ENCODE data around the gene TRABD.

The TRABD gene

DNA sequence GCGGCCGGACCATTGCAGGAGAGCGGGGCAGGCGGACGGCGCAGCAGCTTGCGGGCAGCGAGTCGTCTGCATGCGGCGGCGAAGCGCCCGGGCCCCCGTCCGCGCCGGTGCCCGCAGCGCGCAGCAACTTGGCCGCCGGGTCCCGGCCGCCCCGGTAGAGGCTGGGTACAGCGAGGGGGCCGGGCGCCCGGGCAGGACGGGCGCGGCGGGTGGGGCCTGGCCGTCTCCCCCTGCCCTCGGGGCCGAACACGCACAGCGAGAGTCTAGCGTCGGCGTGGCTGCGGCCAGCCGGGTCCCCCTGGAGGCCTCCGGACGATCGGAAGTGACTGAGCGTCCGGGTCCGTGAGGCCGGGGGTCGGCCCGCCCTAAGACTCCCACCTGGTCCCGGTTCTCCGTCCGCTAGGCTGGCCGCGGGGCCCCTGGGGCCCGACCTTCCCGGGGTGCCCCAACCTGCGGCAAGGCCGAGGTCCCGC is 775 bp upstream of the TRABD start:
- peak overlapping the region; percentile 66 for H3K4me2 ChIP-seq (ENCODE audit: low read length)
- no peaks in the 10 kb centered on the region for H3K27me3 ChIP-seq (ENCODE audit: insufficient read depth, low read length)
- no peak overlapping the region for H2BK5ac ChIP-seq (ENCODE audit: low read depth, low read length, poor library complexity)
- H4K91ac ChIP-seq (ENCODE audit: low read depth, low read length), result peak overlapping the region; percentile 90
- WGBS (ENCODE audit: extremely low coverage, insufficient coverage, insufficient read length), result no CpG with 5 or more reads among the region's 63 CpGs
- H2AK5ac ChIP-seq (ENCODE audit: low read length), result peak overlapping the region; percentile 57
- no peak overlapping the region for H3K9ac ChIP-seq (ENCODE audit: low read length)
- H4K12ac ChIP-seq (ENCODE audit: low read depth, low read length), result peak overlapping the region; percentile 56
- H3K4ac ChIP-seq (ENCODE audit: low read depth, low read length), result peak overlapping the region; percentile 18
- peaks cover 0 to 5% of the 10 kb centered on the region in 2 experiments for H3K36me3 ChIP-seq (ENCODE audit: control insufficient read depth in 1 of 2, insufficient read depth in 2 of 2, low read length in 2 of 2)
- no peak for DNase-seq
- peaks cover 13% of the 10 kb centered on the region for H3K79me1 ChIP-seq (ENCODE audit: low read length)
- H3K4me3 ChIP-seq (ENCODE audit: low read depth, low read length), result peak overlapping the region; percentile 6
- H2BK120ac ChIP-seq (ENCODE audit: insufficient read depth, low read length, poor library complexity), result peak overlapping the region; percentile 61
- peak overlapping the region; percentile 12 for H2BK12ac ChIP-seq (ENCODE audit: low read length)
- no peaks in the 10 kb centered on the region for H3K9me3 ChIP-seq (ENCODE audit: insufficient read depth, low read depth, low read length)
- peaks cover 13% of the 10 kb centered on the region for H3K79me2 ChIP-seq (ENCODE audit: control insufficient read depth, insufficient read depth, low read length, poor library complexity)
- peak overlapping the region; percentile 87 for H2AFZ ChIP-seq (ENCODE audit: insufficient read depth, low read length, poor library complexity)
- peaks cover 30 to 32% of the 10 kb centered on the region in 2 experiments for H3K4me1 ChIP-seq (ENCODE audit: control insufficient read depth in 1 of 2, insufficient read depth in 2 of 2, low read length in 2 of 2)
- peak overlapping the region; percentile 23 for H3K14ac ChIP-seq (ENCODE audit: low read length)
- H3K27ac ChIP-seq (ENCODE audit: low read depth, low read length), result no peak overlapping the region
- H3K23ac ChIP-seq (ENCODE audit: low read length), result no peak overlapping the region
- H3K18ac ChIP-seq (ENCODE audit: low read length), result peak overlapping the region; percentile 96
- H4K8ac ChIP-seq (ENCODE audit: low read depth, low read length), result peak overlapping the region; percentile 67

DNA sequence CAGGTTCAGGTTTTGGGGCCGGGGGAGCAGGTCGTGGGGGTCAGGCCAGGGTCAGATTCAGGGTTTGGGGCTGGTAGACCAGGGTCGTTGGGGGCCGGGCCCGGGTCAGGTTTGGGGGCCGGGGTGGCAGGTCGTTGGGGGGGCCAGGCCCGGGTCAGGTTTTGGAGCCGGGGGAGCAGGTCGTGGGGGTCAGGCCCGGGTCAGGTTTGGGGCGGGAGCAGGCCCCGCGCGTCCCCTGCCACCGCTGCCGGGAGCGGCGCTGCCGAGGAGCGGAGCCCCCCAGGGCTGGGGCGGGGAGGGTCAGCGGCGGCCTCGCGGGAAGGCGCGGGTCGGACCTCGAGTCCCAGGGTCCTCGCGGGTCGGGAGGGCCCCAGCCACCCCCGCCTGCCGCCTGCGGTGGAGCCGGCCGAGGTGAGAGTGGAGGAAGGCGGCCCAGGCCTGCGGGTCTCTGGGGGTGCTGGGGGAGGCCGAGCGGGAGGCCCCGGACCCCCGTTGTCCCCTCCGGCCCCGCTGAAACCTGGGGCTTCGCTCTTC is 535 bp downstream of the TRABD start:
- Histone ChIP-seq H3K4me2 (ENCODE audit: low read length) (peak overlapping the region; percentile 57), H2AK5ac (ENCODE audit: low read length) (peak overlapping the region; percentile 55), H4K91ac (ENCODE audit: low read depth, low read length) (peak overlapping the region; percentile 74), H3K4ac (ENCODE audit: low read depth, low read length) (peak overlapping the region; percentile 88), H3K36me3 (ENCODE audit: control insufficient read depth in 1 of 2, insufficient read depth in 2 of 2, low read length in 2 of 2) (peaks cover 0 to 5% of the 10 kb centered on the region in 2 experiments), H3K4me3 (ENCODE audit: low read depth, low read length) (peak overlapping the region; percentile 84), H3K79me2 (ENCODE audit: control insufficient read depth, insufficient read depth, low read length, poor library complexity) (peaks cover 18% of the 10 kb centered on the region), H4K12ac (ENCODE audit: low read depth, low read length) (peak overlapping the region; percentile 52), H3K27ac (ENCODE audit: low read depth, low read length) (no peak overlapping the region), H3K79me1 (ENCODE audit: low read length) (peaks cover 25% of the 10 kb centered on the region), H2AFZ (ENCODE audit: insufficient read depth, low read length, poor library complexity) (peak overlapping the region; percentile 41), H2BK12ac (ENCODE audit: low read length) (no peak overlapping the region), H3K23ac (ENCODE audit: low read length) (no peak overlapping the region), H3K9me3 (ENCODE audit: insufficient read depth, low read depth, low read length) (no peaks in the 10 kb centered on the region), H2BK5ac (ENCODE audit: low read depth, low read length, poor library complexity) (peak overlapping the region; percentile 27), H3K27me3 (ENCODE audit: insufficient read depth, low read length) (no peaks in the 10 kb centered on the region), H3K14ac (ENCODE audit: low read length) (peak overlapping the region; percentile 89), H3K4me1 (ENCODE audit: control insufficient read depth in 1 of 2, insufficient read depth in 2 of 2, low read length in 2 of 2) (peaks cover 41 to 45% of the 10 kb centered on the region in 2 experiments), H2BK120ac (ENCODE audit: insufficient read depth, low read length, poor library complexity) (peak overlapping the region; percentile 66), H4K8ac (ENCODE audit: low read depth, low read length) (peak overlapping the region; percentile 86), H3K18ac (ENCODE audit: low read length) (peak overlapping the region; percentile 92), H3K9ac (ENCODE audit: low read length) (peak overlapping the region; percentile 73)
- WGBS (ENCODE audit: extremely low coverage, insufficient coverage, insufficient read length), result no CpG with 5 or more reads among the region's 47 CpGs
- DNase-seq, result peak in 1 of 2 donors; percentile 14

DNA sequence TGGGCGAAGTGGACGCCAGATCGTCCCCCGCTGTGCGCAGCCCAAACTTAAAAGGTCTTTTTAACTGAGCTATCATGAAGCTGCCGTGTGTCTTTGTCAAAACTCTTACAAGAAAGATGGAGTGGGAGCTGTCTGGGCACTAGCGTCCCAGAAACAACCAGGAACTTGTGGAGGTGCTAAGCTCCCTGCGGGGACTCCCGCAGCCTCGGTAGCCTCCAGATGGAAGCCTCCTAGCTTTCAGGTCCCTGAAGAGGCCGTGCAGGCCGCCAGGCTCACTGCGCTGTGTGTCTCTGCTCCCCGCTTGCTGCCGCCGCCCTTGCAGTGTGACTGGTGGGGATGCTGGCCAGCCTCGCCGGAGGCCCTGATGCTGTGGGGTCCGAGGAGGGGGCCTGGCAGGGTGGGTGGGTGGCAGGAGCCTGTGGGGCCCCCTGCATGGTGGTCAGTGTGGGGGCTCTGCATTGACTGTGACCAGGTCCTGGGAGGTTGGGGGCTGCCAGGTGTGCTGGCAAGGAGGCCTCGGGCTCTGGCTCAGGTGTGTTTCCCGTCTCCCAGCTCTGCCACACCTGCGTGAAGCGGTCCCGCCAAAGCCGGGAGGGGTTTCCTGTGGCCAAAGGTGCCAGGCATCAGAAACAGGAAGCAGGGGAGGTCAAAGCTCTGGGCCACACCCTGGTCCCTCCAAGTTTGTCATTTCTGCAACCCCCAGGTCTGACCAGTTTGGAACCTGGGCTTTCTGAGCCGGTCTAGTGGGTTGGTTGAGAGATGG is 1.2 kb downstream of the TRABD start:
- Histone ChIP-seq H2BK12ac (ENCODE audit: low read length) (no peak overlapping the region), H3K36me3 (ENCODE audit: control insufficient read depth in 1 of 2, insufficient read depth in 2 of 2, low read length in 2 of 2) (peaks cover 0 to 5% of the 10 kb centered on the region in 2 experiments), H2AFZ (ENCODE audit: insufficient read depth, low read length, poor library complexity) (peak overlapping the region; percentile 41), H3K27me3 (ENCODE audit: insufficient read depth, low read length) (no peaks in the 10 kb centered on the region), H2BK5ac (ENCODE audit: low read depth, low read length, poor library complexity) (peak overlapping the region; percentile 27), H4K91ac (ENCODE audit: low read depth, low read length) (peak overlapping the region; percentile 74), H3K9ac (ENCODE audit: low read length) (peak overlapping the region; percentile 73), H3K79me1 (ENCODE audit: low read length) (peaks cover 25% of the 10 kb centered on the region), H3K4me2 (ENCODE audit: low read length) (peak overlapping the region; percentile 57), H2BK120ac (ENCODE audit: insufficient read depth, low read length, poor library complexity) (peak overlapping the region; percentile 66), H3K27ac (ENCODE audit: low read depth, low read length) (no peak overlapping the region), H3K9me3 (ENCODE audit: insufficient read depth, low read depth, low read length) (no peaks in the 10 kb centered on the region), H3K4me3 (ENCODE audit: low read depth, low read length) (peak overlapping the region; percentile 84), H2AK5ac (ENCODE audit: low read length) (peak overlapping the region; percentile 55), H4K12ac (ENCODE audit: low read depth, low read length) (peak overlapping the region; percentile 52), H3K79me2 (ENCODE audit: control insufficient read depth, insufficient read depth, low read length, poor library complexity) (peaks cover 19% of the 10 kb centered on the region), H3K4me1 (ENCODE audit: control insufficient read depth in 1 of 2, insufficient read depth in 2 of 2, low read length in 2 of 2) (peaks cover 47 to 52% of the 10 kb centered on the region in 2 experiments), H4K8ac (ENCODE audit: low read depth, low read length) (peak overlapping the region; percentile 86), H3K18ac (ENCODE audit: low read length) (peak overlapping the region; percentile 92), H3K23ac (ENCODE audit: low read length) (no peak overlapping the region), H3K4ac (ENCODE audit: low read depth, low read length) (peak overlapping the region; percentile 88), H3K14ac (ENCODE audit: low read length) (peak overlapping the region; percentile 89)
- no CpG with 5 or more reads among the region's 26 CpGs for WGBS (ENCODE audit: extremely low coverage, insufficient coverage, insufficient read length)
- peak in 1 of 2 donors; percentile 13 for DNase-seq

DNA sequence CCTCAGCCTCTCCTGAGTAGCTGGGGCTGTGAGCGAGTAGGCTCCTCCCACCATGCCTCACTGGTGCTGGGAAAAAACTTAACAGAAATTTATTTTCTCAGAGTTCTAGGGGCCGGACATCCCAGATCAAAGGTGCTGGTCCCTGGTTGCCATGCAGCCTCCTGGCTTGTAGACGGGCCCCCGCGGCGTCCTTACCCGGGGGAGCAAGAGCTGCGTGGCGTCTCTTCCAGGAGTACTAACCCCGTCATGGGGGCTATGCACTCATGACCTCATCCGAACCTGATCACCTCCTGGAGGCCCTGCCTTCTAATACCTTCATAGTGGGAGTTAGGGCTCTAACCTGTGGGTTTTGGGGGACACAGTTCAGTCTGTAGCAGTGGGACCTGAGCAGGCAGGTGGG is 2.6 kb downstream of the TRABD start:
- Histone ChIP-seq H3K9ac (ENCODE audit: low read length) (no peak overlapping the region), H3K23ac (ENCODE audit: low read length) (no peak overlapping the region), H3K4me1 (ENCODE audit: control insufficient read depth in 1 of 2, insufficient read depth in 2 of 2, low read length in 2 of 2) (peaks cover 50 to 54% of the 10 kb centered on the region in 2 experiments), H3K79me1 (ENCODE audit: low read length) (peaks cover 25% of the 10 kb centered on the region), H4K8ac (ENCODE audit: low read depth, low read length) (no peak overlapping the region), H3K36me3 (ENCODE audit: control insufficient read depth in 1 of 2, insufficient read depth in 2 of 2, low read length in 2 of 2) (peaks cover 5 to 13% of the 10 kb centered on the region in 2 experiments), H2BK12ac (ENCODE audit: low read length) (no peak overlapping the region), H2BK120ac (ENCODE audit: insufficient read depth, low read length, poor library complexity) (no peak overlapping the region), H3K4me3 (ENCODE audit: low read depth, low read length) (no peak overlapping the region), H4K12ac (ENCODE audit: low read depth, low read length) (no peak overlapping the region), H3K18ac (ENCODE audit: low read length) (no peak overlapping the region), H3K79me2 (ENCODE audit: control insufficient read depth, insufficient read depth, low read length, poor library complexity) (peaks cover 20% of the 10 kb centered on the region), H3K4me2 (ENCODE audit: low read length) (no peak overlapping the region), H2AFZ (ENCODE audit: insufficient read depth, low read length, poor library complexity) (no peak overlapping the region), H2BK5ac (ENCODE audit: low read depth, low read length, poor library complexity) (no peak overlapping the region), H3K4ac (ENCODE audit: low read depth, low read length) (no peak overlapping the region), H3K27me3 (ENCODE audit: insufficient read depth, low read length) (no peaks in the 10 kb centered on the region), H3K27ac (ENCODE audit: low read depth, low read length) (no peak overlapping the region), H4K91ac (ENCODE audit: low read depth, low read length) (no peak overlapping the region), H3K9me3 (ENCODE audit: insufficient read depth, low read depth, low read length) (no peaks in the 10 kb centered on the region), H2AK5ac (ENCODE audit: low read length) (no peak overlapping the region), H3K14ac (ENCODE audit: low read length) (no peak overlapping the region)
- DNase-seq, result no peak
- WGBS (ENCODE audit: extremely low coverage, insufficient coverage, insufficient read length), result no CpG with 5 or more reads among the region's 11 CpGs

All from trophoblast cell (in vitro differentiated cells and primary cell).